ENCODE results near the gene PNKD.

DNA sequence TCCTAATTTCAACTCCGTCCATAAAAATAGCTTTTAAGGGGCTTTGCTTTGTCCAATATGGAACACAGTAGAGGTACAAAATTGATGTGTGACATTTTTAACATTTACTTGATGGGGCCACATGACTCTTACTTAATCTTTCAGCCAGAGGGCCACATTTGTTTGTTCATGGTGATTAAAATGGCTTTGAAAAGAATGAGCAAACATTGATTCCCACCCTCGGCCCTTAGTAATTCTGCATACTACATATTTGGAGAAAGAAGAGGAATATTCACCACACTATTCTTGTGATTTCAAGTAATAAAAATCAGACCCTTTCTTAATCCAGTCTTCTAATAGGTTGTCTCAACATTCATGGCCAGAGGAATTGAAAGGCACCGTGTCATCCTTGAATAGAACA is 35.8 kb upstream of the PNKD start:
- TF ChIP-seq, protein P1, sequence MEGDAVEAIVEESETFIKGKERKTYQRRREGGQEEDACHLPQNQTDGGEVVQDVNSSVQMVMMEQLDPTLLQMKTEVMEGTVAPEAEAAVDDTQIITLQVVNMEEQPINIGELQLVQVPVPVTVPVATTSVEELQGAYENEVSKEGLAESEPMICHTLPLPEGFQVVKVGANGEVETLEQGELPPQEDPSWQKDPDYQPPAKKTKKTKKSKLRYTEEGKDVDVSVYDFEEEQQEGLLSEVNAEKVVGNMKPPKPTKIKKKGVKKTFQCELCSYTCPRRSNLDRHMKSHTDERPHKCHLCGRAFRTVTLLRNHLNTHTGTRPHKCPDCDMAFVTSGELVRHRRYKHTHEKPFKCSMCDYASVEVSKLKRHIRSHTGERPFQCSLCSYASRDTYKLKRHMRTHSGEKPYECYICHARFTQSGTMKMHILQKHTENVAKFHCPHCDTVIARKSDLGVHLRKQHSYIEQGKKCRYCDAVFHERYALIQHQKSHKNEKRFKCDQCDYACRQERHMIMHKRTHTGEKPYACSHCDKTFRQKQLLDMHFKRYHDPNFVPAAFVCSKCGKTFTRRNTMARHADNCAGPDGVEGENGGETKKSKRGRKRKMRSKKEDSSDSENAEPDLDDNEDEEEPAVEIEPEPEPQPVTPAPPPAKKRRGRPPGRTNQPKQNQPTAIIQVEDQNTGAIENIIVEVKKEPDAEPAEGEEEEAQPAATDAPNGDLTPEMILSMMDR (IDR thresholded peaks at IDR 0.05), result no peak
- no peak for TF ChIP-seq POLR2AphosphoS5 (IDR thresholded peaks at IDR 0.05)
